ENCODE data around the gene USP37. TPM values are rescaled to one million over a fixed set of nuclear protein-coding genes. Genes with fewer than 3 reads are reported as not detected.

Gene USP37
- total and polyA plus RNA-seq, 2 of the 13 experiments (the other 11 are each of a cell fraction or from before 2014, with no cell fraction given) = 6.5 to 30.6 TPM

DNA sequence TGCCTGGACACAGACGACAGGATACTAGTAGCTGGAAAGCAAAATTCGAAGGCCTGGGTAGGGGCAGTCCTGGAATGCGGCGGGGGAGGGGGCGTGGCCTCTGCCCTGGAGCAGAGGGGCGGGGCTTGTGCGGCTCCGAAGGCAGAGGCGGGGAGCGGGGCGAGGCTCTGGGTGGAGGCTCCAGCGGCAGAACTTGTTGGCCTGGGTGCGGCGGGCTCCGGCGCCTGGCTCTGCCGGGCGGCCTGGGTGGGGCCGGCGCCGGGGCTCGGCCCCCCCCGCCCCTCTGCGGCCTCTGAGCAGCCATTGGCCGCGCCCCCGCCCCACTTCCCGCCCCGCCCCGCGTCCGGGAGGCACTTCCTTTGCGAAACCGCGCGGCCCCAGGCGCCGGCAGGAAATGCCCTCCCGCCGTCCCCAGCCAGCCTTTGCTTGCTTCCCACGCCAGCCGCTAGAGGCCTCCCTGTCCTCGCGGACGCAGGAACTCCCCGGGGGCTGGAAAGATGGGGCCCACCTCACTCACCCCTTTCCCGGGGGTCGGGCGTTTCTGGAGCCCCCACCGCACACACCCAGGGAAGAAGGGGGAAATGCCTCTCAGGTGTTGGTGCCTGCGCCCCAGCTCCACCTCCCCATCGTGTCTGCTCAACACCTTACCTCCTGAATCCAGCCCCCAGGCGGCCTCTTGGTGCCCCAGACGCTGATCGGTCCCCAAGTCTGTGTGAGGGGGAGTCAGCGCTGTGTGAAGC lies 161.8 kb downstream of the USP37 start (continued):
- TF ChIP-seq, protein P1, sequence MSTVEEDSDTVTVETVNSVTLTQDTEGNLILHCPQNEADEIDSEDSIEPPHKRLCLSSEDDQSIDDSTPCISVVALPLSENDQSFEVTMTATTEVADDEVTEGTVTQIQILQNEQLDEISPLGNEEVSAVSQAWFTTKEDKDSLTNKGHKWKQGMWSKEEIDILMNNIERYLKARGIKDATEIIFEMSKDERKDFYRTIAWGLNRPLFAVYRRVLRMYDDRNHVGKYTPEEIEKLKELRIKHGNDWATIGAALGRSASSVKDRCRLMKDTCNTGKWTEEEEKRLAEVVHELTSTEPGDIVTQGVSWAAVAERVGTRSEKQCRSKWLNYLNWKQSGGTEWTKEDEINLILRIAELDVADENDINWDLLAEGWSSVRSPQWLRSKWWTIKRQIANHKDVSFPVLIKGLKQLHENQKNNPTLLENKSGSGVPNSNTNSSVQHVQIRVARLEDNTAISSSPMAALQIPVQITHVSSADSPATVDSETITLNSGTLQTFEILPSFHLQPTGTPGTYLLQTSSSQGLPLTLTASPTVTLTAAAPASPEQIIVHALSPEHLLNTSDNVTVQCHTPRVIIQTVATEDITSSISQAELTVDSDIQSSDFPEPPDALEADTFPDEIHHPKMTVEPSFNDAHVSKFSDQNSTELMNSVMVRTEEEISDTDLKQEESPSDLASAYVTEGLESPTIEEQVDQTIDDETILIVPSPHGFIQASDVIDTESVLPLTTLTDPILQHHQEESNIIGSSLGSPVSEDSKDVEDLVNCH (CRISPR knock-in tag; IDR thresholded peaks at IDR 0.05) = no peak
- TF ChIP-seq TEAD2 (CRISPR knock-in tag; IDR thresholded peaks at IDR 0.05) = no peak
- TF ChIP-seq MLLT10 (CRISPR knock-in tag; IDR thresholded peaks at IDR 0.05) = no peak
- TF ChIP-seq CREM (IDR thresholded peaks at IDR 0.05) = 0 out of 2 replicates have a peak, but pooled peaks have one; percentile 19
- TF ChIP-seq CREM (CRISPR knock-in tag; IDR thresholded peaks at IDR 0.05) = no peak
- TF ChIP-seq ZFP36L2 (CRISPR knock-in tag; IDR thresholded peaks at IDR 0.05) = peak; percentile 36; the same call in 1 of the 2 replicates
- peak; percentile 90 for TF ChIP-seq FIP1L1 (IDR thresholded peaks at IDR 0.05; ENCODE audit: borderline replicate concordance, insufficient read depth, low read depth, low read length)
- TF ChIP-seq, protein P2, sequence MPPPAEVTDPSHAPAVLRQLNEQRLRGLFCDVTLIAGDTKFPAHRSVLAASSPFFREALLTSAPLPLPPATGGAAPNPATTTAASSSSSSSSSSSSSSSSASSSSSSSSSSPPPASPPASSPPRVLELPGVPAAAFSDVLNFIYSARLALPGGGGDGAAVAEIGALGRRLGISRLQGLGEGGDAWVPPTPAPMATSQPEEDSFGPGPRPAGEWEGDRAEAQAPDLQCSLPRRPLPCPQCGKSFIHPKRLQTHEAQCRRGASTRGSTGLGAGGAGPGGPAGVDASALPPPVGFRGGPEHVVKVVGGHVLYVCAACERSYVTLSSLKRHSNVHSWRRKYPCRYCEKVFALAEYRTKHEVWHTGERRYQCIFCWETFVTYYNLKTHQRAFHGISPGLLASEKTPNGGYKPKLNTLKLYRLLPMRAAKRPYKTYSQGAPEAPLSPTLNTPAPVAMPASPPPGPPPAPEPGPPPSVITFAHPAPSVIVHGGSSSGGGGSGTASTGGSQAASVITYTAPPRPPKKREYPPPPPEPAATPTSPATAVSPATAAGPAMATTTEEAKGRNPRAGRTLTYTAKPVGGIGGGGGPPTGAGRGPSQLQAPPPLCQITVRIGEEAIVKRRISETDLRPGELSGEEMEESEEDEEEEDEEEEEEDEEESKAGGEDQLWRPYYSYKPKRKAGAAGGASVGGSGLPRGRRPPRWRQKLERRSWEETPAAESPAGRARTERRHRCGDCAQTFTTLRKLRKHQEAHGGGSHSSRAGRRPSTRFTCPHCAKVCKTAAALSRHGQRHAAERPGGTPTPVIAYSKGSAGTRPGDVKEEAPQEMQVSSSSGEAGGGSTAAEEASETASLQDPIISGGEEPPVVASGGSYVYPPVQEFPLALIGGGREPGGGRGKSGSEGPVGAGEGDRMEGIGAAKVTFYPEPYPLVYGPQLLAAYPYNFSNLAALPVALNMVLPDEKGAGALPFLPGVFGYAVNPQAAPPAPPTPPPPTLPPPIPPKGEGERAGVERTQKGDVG (CRISPR knock-in tag; IDR thresholded peaks at IDR 0.05; ENCODE audit: borderline replicate concordance) = no peak
- peak; percentile 52 for TF ChIP-seq SKI (IDR thresholded peaks at IDR 0.05; ENCODE audit: partially characterized antibody)
- TF ChIP-seq AGO1 (IDR thresholded peaks at IDR 0.05; ENCODE audit: low read depth, low read length, poor library complexity, severe bottlenecking) = peak; percentile 100
- TF ChIP-seq ZNF430 (CRISPR knock-in tag; IDR thresholded peaks at IDR 0.05) = peak; percentile 50; the same call in 1 of the 2 replicates
- TF ChIP-seq CENPX (CRISPR knock-in tag; IDR thresholded peaks at IDR 0.05) = no peak
- TF ChIP-seq MAFG (CRISPR knock-in tag; IDR thresholded peaks at IDR 0.05) = no peak
- TF ChIP-seq, protein P3, sequence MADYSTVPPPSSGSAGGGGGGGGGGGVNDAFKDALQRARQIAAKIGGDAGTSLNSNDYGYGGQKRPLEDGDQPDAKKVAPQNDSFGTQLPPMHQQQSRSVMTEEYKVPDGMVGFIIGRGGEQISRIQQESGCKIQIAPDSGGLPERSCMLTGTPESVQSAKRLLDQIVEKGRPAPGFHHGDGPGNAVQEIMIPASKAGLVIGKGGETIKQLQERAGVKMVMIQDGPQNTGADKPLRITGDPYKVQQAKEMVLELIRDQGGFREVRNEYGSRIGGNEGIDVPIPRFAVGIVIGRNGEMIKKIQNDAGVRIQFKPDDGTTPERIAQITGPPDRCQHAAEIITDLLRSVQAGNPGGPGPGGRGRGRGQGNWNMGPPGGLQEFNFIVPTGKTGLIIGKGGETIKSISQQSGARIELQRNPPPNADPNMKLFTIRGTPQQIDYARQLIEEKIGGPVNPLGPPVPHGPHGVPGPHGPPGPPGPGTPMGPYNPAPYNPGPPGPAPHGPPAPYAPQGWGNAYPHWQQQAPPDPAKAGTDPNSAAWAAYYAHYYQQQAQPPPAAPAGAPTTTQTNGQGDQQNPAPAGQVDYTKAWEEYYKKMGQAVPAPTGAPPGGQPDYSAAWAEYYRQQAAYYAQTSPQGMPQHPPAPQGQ (CRISPR knock-in tag; IDR thresholded peaks at IDR 0.05; ENCODE audit: borderline replicate concordance) = no peak
- TF ChIP-seq, protein P4, sequence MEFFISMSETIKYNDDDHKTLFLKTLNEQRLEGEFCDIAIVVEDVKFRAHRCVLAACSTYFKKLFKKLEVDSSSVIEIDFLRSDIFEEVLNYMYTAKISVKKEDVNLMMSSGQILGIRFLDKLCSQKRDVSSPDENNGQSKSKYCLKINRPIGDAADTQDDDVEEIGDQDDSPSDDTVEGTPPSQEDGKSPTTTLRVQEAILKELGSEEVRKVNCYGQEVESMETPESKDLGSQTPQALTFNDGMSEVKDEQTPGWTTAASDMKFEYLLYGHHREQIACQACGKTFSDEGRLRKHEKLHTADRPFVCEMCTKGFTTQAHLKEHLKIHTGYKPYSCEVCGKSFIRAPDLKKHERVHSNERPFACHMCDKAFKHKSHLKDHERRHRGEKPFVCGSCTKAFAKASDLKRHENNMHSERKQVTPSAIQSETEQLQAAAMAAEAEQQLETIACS (CRISPR knock-in tag; IDR thresholded peaks at IDR 0.05) = no peak
- TF ChIP-seq ISL2 (CRISPR knock-in tag; IDR thresholded peaks at IDR 0.05) = peak; percentile 47; the same call in 1 of the 2 replicates
- TF ChIP-seq, protein P5, sequence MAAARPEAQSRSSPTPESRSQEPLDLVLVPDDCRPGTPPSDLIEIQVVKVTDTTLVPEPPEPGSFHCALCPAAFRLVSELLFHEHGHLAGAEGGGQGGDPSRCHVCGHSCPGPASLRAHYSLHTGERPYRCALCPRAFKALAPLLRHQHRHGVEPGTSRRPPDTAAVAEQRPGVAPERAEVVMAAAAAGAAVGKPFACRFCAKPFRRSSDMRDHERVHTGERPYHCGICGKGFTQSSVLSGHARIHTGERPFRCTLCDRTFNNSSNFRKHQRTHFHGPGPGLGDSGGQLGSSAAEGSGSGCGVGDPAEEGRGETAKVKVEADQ (CRISPR knock-in tag; IDR thresholded peaks at IDR 0.05; ENCODE audit: borderline replicate concordance) = no peak; the same call in 1 of the 2 replicates
- TF ChIP-seq ZFY (CRISPR knock-in tag; IDR thresholded peaks at IDR 0.05) = peak; percentile 76
- no peak for TF ChIP-seq SMAD9 (CRISPR knock-in tag; IDR thresholded peaks at IDR 0.05)
- peak; percentile 22; the same call in 1 of the 2 replicates for TF ChIP-seq ZNF724P (CRISPR knock-in tag; IDR thresholded peaks at IDR 0.05; ENCODE audit: borderline replicate concordance)

Data from HepG2 (cell line).